SK-N-SH (cell line): ENCODE data around the gene DSP. TPM values are rescaled to one million over a fixed set of nuclear protein-coding genes. Genes with fewer than 3 reads are reported as not detected.

ENCODE experiments used
- CTCF ChIA-PET: fragments of 300-600, 350-600 bp; formaldehyde crosslinking; extraction: SDS; loops from one replicate; lab custom pipeline; 2021; lab: Yijun Ruan, JAX
- POLR2A ChIA-PET: fragments of 350-600 bp; sonication (Branson Sonifier 250); formaldehyde crosslinking; extraction: SDS; loops from one replicate; lab custom pipeline; 2020; ENCODE audit warnings: antibody characterized with exemption, inconsistent platforms; lab: Yijun Ruan, JAX
- DNase-seq: peaks from one replicate; pipeline ENCODE4 v3.0.0; 2012
- H2AFZ ChIP-seq: fragments of 200-600 bp; sonication (generic); 2 replicates; pipeline ENCODE4 v1.8.1; 2016; ENCODE audit warnings: antibody characterized with exemption, mild to moderate bottlenecking, low read depth
- H3F3A ChIP-seq: fragments of 200-600 bp; sonication (generic); replicated peaks from 2 replicates; pipeline ENCODE3; 2016; ENCODE audit warnings: antibody characterized with exemption, mild to moderate bottlenecking; ENCODE audit not compliant: insufficient read depth
- H3K27ac ChIP-seq, 2 experiments: fragments of 200-500 bp in 1 of 2; fragments of 200-600 bp in 1 of 2; sonication (Bioruptor generic) in 1 of 2; sonication (generic), shearing (Covaris generic) in 1 of 2; 2 replicates each; pipeline versions ENCODE4 v1.5.1 to v1.6.1; 2014 to 2016; ENCODE audit warnings: low read depth in 2 of 2, inconsistent platforms in 1 of 2, low read length in 1 of 2, mild to moderate bottlenecking in 1 of 2, mixed read lengths in 1 of 2
- H3K27me3 ChIP-seq: fragments of 200-600 bp; sonication (generic), shearing (Covaris generic); 2 replicates; pipeline ENCODE4 v1.6.1; 2016; ENCODE audit warnings: mixed run types; ENCODE audit not compliant: insufficient read depth
- H3K36me3 ChIP-seq, 2 experiments: fragments of 200-500 bp in 1 of 2; fragments of 200-600 bp in 1 of 2; sonication (Bioruptor generic) in 1 of 2; sonication (generic) in 1 of 2; replicated peaks in 1 of 2; 2 replicates each; pipeline versions ENCODE3 to v1.5.1; 2014 to 2016; ENCODE audit warnings: low read length in 1 of 2, mild to moderate bottlenecking in 1 of 2; ENCODE audit not compliant: insufficient read depth in 2 of 2, control insufficient read depth in 1 of 2
- H3K4me1 ChIP-seq, 2 experiments: fragments of 200-500 bp in 1 of 2; fragments of 200-600 bp in 1 of 2; sonication (Bioruptor generic) in 1 of 2; sonication (generic), shearing (Covaris generic) in 1 of 2; 2 replicates each; pipeline versions ENCODE4 v1.5.1 to v1.6.1; 2014 to 2016; ENCODE audit warnings: low read depth in 1 of 2, low read length in 1 of 2, mixed run types in 1 of 2; ENCODE audit not compliant: insufficient read depth in 2 of 2, control insufficient read depth in 1 of 2
- H3K4me2 ChIP-seq: fragments of 200-600 bp; sonication (generic), shearing (Covaris generic); 2 replicates; pipeline ENCODE4 v1.6.1; 2017; ENCODE audit warnings: mixed run types
- H3K4me3 ChIP-seq, 2 experiments: fragments of 200-500 bp in 1 of 2; fragments of 200-600 bp in 1 of 2; sonication (Bioruptor generic) in 1 of 2; sonication (generic), shearing (Covaris generic) in 1 of 2; 2 replicates each; pipeline versions ENCODE4 v1.5.1 to v1.8.1; 2014 to 2016; ENCODE audit warnings: low read depth in 2 of 2, inconsistent platforms in 1 of 2, low read length in 1 of 2, mild to moderate bottlenecking in 1 of 2, mixed read lengths in 1 of 2, moderate library complexity in 1 of 2
- H3K79me2 ChIP-seq: fragments of 200-600 bp; sonication (generic); 2 replicates; pipeline ENCODE4 v1.8.1; 2017; ENCODE audit warnings: mild to moderate bottlenecking; ENCODE audit not compliant: insufficient read depth
- H3K9ac ChIP-seq: fragments of 200-600 bp; sonication (generic); 2 replicates; pipeline ENCODE4 v1.6.1; 2017; ENCODE audit warnings: mixed run types
- H3K9me2 ChIP-seq: fragments of 200-600 bp; sonication (generic); 2 replicates; pipeline ENCODE4 v1.6.1; 2017; ENCODE audit warnings: mixed run types
- H3K9me3 ChIP-seq: fragments of 200-600 bp; sonication (generic); 2 replicates; pipeline ENCODE4 v1.6.1; 2017; ENCODE audit warnings: mixed run types, mild to moderate bottlenecking, moderate library complexity
- H4K20me1 ChIP-seq: fragments of 200-600 bp; sonication (generic); 2 replicates; pipeline ENCODE4 v1.6.1; 2017; ENCODE audit warnings: mild to moderate bottlenecking, mixed run types; ENCODE audit not compliant: insufficient read depth
- CHD2 ChIP-seq: fragments of 150-350 bp; IDR thresholded peaks from 2 replicates; pipeline ENCODE4 v1.6.1; 2018; ENCODE audit warnings: low read length; ENCODE audit not compliant: partially characterized antibody
- EP300 ChIP-seq, 2 experiments: IDR thresholded peaks; 2 replicates each; pipeline versions ENCODE4 v1.4.0 to v1.6.1; 2012; ENCODE audit warnings: borderline replicate concordance in 1 of 2, low read depth in 1 of 2, low read length in 1 of 2
- EZH2phosphoT487 ChIP-seq: fragments of 200-600 bp; sonication (generic); IDR thresholded peaks from 2 replicates; pipeline ENCODE4 v1.6.1; 2017; ENCODE audit warnings: low read depth, mixed run types, mild to moderate bottlenecking, antibody characterized with exemption, moderate library complexity, borderline replicate concordance
- FOSL2 ChIP-seq: IDR thresholded peaks from 2 replicates; pipeline ENCODE4 v1.4.0; 2012; ENCODE audit warnings: low read depth, mild to moderate bottlenecking, moderate library complexity, borderline replicate concordance
- GABPA ChIP-seq: IDR thresholded peaks from 2 replicates; pipeline ENCODE4 v1.4.0; 2012; ENCODE audit warnings: low read depth, mild to moderate bottlenecking
- GATA2 ChIP-seq: sonication (generic); formaldehyde crosslinking; IDR thresholded peaks from 2 replicates; pipeline ENCODE4 v1.5.0; 2020; ENCODE audit warnings: mild to moderate bottlenecking, missing genetic modification reagents
- IRF3 ChIP-seq: fragments of 150-350 bp; IDR thresholded peaks from 2 replicates; pipeline ENCODE4 v1.6.1; 2016; ENCODE audit warnings: mild to moderate bottlenecking, low read depth, low read length
- JUND ChIP-seq: IDR thresholded peaks from 2 replicates; pipeline ENCODE4 v1.4.0; 2012
- MAX ChIP-seq: IDR thresholded peaks from 2 replicates; pipeline ENCODE4 v1.4.0; 2012; ENCODE audit warnings: low read depth
- MXI1 ChIP-seq: IDR thresholded peaks from 2 replicates; pipeline ENCODE4 v1.6.1; 2012; ENCODE audit warnings: mild to moderate bottlenecking, low read depth, low read length, improper control_type of control experiment
- NFIC ChIP-seq: IDR thresholded peaks from 2 replicates; pipeline ENCODE4 v1.4.0; 2012; ENCODE audit warnings: borderline replicate concordance
- NRF1 ChIP-seq: IDR thresholded peaks from 2 replicates; pipeline ENCODE4 v1.6.1; 2012; ENCODE audit warnings: low read depth, mild to moderate bottlenecking, low read length
- POLR2AphosphoS5 ChIP-seq: IDR thresholded peaks from 2 replicates; pipeline ENCODE4 v1.6.1; 2012; ENCODE audit warnings: low read depth, low read length
- RAD21 ChIP-seq: IDR thresholded peaks from 2 replicates; pipeline ENCODE4 v1.6.1; 2012; ENCODE audit warnings: mild to moderate bottlenecking, low read length
- REST ChIP-seq: IDR thresholded peaks from 2 replicates; pipeline ENCODE4 v1.6.1; 2012; ENCODE audit warnings: mild to moderate bottlenecking, low read depth, low read length, moderate library complexity
- RFX5 ChIP-seq: IDR thresholded peaks from 2 replicates; pipeline ENCODE4 v1.6.1; 2012; ENCODE audit warnings: mild to moderate bottlenecking, improper control_type of control experiment, low read length
- RXRA ChIP-seq: IDR thresholded peaks from 2 replicates; pipeline ENCODE4 v1.4.0; 2012; ENCODE audit warnings: low read depth, mild to moderate bottlenecking, borderline replicate concordance
- SIN3A ChIP-seq: IDR thresholded peaks from 2 replicates; pipeline ENCODE4 v1.6.1; 2012; ENCODE audit warnings: low read depth, mild to moderate bottlenecking, low read length, moderate library complexity, borderline replicate concordance
- SMC3 ChIP-seq: IDR thresholded peaks from 2 replicates; pipeline ENCODE4 v1.6.1; 2012; ENCODE audit warnings: low read depth, low read length, improper control_type of control experiment
- TAF1 ChIP-seq: IDR thresholded peaks from 2 replicates; pipeline ENCODE4 v1.6.1; 2012; ENCODE audit warnings: low read depth, mild to moderate bottlenecking, low read length, moderate library complexity, borderline replicate concordance
- USF2 ChIP-seq: fragments of 150-350 bp; IDR thresholded peaks from 2 replicates; pipeline ENCODE4 v1.6.1; 2017; ENCODE audit warnings: antibody characterized with exemption, low read length, low read depth, borderline replicate concordance
- YY1 ChIP-seq: IDR thresholded peaks from 2 replicates; pipeline ENCODE4 v1.4.0; 2012; ENCODE audit warnings: low read depth, mild to moderate bottlenecking
- WGBS: methylation state at CpG from one replicate; pipeline ENCODE4 v1.1.6; 2017; ENCODE audit warnings: low lambda C conversion rate; 5-methylcytosine and 5-hydroxymethylcytosine counted together
- polyA plus RNA-seq, 3 experiments: library from polyadenylated mRNA; depleted of rRNA; stranded (reverse); fragments of >200 nt; gene quantifications; 2 replicates each; pipeline ENCODE4 v1.2.3, GENCODE V29; 2012

DSP gene
- polyA plus RNA-seq, 1 of the 3 experiments (the other 2 are of a cell fraction) = 0.02 TPM

GRCh38 chr6:7555671-7556070 is 14.2 kb downstream of the DSP start:
- no peaks in the 10 kb centered on the region for H3K9me2 ChIP-seq
- H3K9me3 ChIP-seq = no peaks in the 10 kb centered on the region
- no peaks in the 10 kb centered on the region for H3F3A ChIP-seq
- no peak overlapping the region for H3K9ac ChIP-seq
- H3K4me2 ChIP-seq = no peak overlapping the region
- H3K4me3 ChIP-seq = no peak overlapping the region
- 28% methylated on average over 11 of the region's 11 CpGs for WGBS
- H3K4me1 ChIP-seq = no peaks in the 10 kb centered on the region
- no peaks in the 10 kb centered on the region for H3K79me2 ChIP-seq
- H3K27ac ChIP-seq = no peak overlapping the region
- DNase-seq = no peak
- peaks cover 68% of the 10 kb centered on the region for H3K27me3 ChIP-seq
- no peaks in the 10 kb centered on the region for H3K36me3 ChIP-seq
- H2AFZ ChIP-seq = no peak overlapping the region
- H4K20me1 ChIP-seq = no peaks in the 10 kb centered on the region
- ChIA-PET POLR2A (no interaction called here), CTCF (interaction anchor here (0.8 kb wide), 1 partner anchor 9 kb away, joined by 3 read pairs; no protein-coding TSS in a partner anchor)
- TF ChIP-seq RFX5 (no peak), REST (no peak), IRF3 (no peak), JUND (no peak), NFIC (no peak), MAX (no peak), TAF1 (no peak), POLR2AphosphoS5 (no peak), GATA2 (CRISPR knock-in tag) (no peak), SIN3A (no peak), CHD2 (no peak)

GRCh38 chr6:7556394-7557106 is 15.1 kb downstream of the DSP start:
- Histone ChIP-seq H3K4me2 (no peak overlapping the region), H3K9ac (no peak overlapping the region), H2AFZ (no peak overlapping the region), H3K36me3 (no peaks in the 10 kb centered on the region), H3K9me2 (no peaks in the 10 kb centered on the region), H4K20me1 (no peaks in the 10 kb centered on the region), H3K4me1 (no peaks in the 10 kb centered on the region; a peak in 1 of 4 replicates), H3F3A (no peaks in the 10 kb centered on the region), H3K79me2 (no peaks in the 10 kb centered on the region), H3K27ac (no peak overlapping the region), H3K9me3 (no peaks in the 10 kb centered on the region), H3K27me3 (peaks cover 70% of the 10 kb centered on the region), H3K4me3 (no peak overlapping the region)
- WGBS = 25% methylated on average over 12 of the region's 12 CpGs
- CTCF ChIA-PET = interaction anchor here (0.8 kb wide), 1 partner anchor 10 kb away, joined by 3 read pairs; no protein-coding TSS in a partner anchor
- DNase-seq = no peak
- POLR2A ChIA-PET = no interaction called here
- TF ChIP-seq GABPA = no peak
- TF ChIP-seq NRF1 = no peak
- TF ChIP-seq EZH2phosphoT487 = no peak
- no peak for TF ChIP-seq SMC3
- no peak for TF ChIP-seq CHD2
- no peak for TF ChIP-seq RAD21
- TF ChIP-seq USF2 = no peak
- no peak for TF ChIP-seq FOSL2
- no peak for TF ChIP-seq RXRA
- no peak for TF ChIP-seq YY1
- no peak for TF ChIP-seq MXI1
- no peak for TF ChIP-seq EP300 (IDR thresholded peaks at IDR 0.05; ENCODE audit: borderline replicate concordance in 1 of 2, low read depth in 1 of 2, low read length in 1 of 2)
